NK-92 (cell line): Measurements from ENCODE around the gene ANTXR1.

Experiments
- DNase-seq: peaks from one replicate; lab custom pipeline; 2025; ENCODE audit not compliant: unreplicated experiment; lab: John Stamatoyannopoulos, UW

Gene ANTXR1

DNA sequence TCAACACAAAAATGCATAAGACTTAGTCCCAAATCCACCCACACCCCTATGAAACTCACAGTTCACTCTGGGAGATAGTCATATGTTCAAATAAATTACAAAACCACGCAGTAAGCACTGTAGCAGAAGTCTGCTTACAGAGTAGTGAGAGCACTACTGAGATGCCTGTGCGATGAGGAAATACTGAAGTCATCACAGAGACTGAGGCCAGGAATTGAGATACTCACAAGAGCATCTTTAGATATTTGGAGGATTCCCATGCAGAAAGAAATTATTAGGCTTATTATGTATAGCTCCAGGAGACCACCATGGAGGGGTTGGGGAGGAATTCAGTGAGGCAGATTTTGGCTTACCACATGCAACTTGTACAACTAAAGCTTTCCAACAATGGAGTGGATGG is 82.3 kb downstream of the ANTXR1 start:
- no peak for DNase-seq

DNA sequence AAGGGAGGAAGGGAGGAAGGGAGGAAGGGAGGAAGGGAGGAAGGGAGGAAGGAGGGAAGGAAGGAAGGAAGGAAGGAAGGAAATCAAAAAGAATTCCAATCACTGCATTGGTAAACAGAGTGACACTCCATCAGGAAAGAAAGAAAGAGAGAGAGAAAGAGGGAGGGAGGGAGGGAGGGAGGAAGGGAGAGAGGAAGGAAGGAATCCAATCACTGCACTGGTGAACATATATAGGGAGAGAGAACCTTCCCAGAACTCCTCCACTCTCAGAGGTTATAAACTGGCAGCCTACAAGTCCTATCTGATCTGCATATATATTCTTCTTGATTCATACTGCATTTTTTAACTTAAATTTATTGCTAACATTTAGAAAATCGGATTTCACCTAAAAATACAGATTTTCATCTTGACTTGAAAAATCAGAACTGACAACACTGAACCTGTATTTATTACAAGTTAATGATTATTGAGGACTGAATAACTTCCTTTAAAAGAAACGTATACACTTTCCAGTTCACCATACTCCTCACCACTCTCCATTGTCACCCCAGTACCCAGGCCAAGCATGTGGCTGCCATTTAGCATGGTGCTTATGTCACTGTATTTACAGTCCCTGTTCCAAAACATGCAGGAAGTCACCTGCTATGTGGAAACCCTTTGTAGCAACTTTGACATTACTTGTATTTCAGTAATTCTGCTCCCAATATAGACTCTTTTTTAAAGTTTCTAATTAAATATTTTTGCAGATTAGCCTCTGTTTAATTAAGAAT is 83.5 kb downstream of the ANTXR1 start:
- DNase-seq, result no peak

DNA sequence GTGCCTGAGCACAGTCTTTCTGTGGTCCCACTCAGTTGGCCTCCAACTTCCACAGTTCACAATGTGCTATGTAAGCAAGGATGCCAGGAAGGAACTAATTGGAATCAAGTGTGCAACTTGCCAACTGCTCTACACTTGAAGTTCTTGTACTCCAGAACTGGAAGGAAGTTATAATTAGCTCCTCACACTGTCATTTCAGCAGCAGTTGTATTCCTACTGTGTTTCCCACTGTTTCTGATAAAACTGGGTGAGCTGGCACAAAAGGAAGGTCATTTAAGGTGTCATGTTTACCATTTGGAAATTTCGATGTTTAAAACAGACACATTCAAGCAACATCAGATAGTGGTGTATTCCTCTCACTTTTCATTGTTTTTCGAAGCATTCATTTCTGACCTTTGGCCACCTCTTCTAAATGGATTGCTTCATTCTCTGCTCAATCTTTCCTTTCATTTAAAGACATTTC is 84.2 kb downstream of the ANTXR1 start:
- no peak for DNase-seq

DNA sequence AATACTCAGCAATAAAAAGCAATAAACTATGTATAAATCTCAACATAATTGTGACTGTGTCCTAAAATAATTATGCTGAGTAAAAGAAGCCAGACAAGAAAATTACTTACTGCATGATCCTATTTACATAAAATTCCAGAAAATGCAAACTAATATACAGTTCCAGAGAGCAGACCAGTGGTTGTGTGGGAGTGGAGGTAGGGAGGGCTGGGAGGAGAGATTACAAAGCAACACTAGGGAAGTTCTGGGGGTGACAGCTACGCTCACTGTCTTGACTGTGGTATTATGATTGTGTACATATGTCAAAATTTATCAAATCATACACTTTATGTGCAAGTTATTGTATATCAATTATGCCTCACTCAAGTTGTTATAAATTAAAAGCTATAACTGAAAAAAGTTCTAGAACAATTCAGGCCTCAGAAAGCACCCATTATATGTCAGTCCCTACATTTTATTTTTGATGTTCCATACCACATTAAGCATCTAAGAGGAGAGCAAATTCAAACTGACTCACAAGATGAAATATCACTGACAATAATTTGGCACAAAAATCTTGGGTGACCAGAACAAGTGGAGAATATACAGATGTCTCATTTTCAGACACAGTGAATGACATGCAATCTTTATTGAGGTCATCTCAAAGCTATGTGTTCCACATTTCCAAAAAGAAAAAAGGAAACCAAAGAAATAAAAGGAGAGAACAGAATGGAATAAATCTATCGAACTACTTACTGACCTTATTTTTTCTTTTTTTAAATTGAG is 85.1 kb downstream of the ANTXR1 start:
- no peak for DNase-seq

DNA sequence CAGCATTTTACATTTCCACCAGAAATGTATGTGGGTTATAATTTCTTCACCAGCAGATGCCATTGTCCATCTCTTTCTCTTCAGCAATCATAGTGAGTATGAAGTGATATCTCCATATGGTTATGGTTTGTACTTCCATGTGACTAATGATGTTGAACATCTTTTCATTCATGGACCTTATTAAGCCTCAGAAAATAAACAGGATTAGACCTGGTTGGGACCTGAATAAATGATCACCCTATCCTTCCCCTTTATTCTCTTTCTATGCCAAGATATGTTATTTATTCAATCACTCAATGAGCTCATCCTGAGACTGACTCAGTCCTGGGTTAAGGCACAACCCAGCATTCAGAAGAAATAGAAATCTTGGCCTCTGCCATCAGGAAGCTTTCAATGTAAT is 86.6 kb downstream of the ANTXR1 start:
- DNase-seq, result no peak

DNA sequence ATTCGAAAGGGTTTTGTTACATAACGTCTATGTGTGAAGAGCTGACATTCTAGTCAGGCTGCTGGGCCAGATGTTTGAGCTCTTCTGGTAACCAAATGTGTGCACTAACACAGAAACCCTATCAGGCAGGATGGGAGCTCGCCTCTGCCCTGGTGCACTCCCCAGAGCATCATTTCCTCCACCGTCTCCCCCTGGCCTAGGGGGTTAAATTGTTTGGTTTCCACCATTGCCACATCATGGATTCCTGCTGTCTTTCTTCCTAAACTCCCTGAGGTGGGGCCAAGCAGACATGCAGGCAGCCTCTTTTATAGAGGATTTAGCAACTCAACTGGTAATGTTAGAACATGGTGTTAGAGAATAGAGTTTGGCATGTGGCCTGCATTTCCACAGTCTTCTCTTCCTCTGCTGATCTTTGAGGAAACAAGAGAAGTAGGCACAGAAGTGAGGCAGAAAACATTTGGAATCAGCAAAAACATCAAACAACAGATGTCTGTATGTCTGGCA is 87.3 kb downstream of the ANTXR1 start:
- no peak for DNase-seq

DNA sequence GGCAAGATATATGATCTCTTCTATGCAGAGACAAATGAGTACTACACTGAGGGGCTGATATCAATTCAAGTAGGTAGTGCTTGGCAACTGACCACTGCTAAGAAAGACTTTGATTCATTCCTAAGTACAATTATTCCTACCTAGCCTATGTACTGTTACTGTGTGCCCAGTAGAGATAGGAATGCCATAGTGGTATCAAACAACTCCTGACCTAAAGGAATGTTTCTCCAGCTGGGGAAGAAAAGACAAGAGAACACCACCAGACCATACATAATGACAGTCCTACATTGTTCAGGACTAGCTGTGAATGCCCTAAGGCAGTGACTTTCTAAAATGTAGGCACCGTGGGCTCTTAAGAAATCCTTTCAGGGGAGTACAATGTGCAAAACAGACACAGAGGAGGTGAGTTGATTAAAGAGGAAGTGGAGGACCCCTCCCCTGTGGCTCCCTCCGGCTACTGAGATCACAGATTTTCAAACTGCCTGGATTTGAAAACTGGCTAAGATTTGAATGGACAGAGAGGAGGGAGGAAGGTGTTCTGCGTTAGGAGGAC is 89.1 kb downstream of the ANTXR1 start:
- DNase-seq, result no peak

DNA sequence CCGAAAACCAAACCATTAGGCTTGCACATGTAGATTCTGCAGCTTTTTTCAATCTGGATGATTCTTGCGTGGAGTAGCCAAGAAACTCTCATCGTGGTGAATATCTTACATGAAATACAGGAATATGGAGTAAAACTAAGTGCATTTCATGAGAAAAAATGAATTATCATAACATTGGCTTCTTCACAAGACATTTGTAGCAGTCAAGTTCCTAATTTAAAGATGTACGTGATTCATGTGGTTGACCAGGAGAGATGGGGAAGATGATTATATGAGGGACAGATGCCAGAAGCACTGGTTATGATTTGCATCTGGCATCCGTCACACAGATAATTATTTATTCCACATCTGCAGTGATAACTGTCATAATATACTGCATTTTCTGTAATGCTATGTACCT is 90.4 kb downstream of the ANTXR1 start:
- DNase-seq, result no peak

DNA sequence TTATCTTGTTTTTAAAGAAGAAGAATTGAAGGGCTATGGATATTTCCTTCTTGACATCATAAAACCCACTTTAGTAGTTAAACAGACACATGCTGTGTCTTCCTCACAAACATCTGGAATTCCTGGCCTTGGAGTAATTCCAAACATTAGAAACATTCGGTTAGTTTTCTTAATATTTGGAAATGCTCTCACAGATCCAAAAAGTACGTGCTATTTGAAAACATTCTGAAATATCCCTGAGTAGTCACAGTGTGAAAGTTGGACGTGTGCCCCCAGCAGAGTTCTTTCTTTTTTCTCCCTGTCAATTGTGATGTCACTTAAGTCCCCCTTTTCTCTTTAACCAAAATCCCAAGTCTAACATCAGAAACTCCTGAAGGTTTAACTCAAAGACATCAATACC is 91.3 kb downstream of the ANTXR1 start:
- DNase-seq, result no peak

DNA sequence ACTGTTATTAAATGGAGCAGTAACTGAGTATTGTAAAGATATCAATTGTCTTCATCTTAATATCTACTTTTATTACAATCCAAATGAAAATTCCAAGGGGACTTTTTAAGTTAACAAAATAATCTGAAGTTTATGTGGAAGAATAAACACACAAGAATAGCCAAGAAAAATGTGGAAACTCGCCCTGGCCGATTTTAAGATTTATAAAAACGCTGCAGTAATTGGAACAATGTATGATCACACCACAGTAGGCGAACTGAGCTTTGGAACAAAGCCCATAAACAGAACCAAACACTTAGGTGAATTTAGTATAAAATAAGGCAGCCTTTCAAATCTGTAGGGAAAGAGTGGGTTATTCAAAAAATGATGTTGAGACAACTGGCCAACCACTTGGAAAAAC is 96.3 kb downstream of the ANTXR1 start:
- DNase-seq, result no peak

DNA sequence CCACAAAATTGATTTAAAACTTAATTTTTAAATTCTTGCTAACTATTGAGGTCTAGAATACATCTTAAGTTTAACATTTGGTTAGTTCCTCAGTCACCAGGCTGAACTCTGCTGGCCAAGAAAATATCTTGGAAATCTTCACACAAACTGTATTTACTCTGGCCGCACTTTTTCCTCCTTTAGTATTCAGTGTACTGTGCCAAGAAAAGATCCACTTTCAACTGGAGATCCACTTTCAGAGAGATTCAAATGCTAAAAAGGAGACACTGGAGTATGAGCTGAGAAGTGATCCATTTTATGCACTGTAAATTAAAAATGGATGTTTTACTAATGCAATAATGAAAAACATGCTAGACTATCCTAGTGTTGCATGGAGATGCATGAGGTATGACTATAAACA is 98.1 kb downstream of the ANTXR1 start:
- no peak for DNase-seq

DNA sequence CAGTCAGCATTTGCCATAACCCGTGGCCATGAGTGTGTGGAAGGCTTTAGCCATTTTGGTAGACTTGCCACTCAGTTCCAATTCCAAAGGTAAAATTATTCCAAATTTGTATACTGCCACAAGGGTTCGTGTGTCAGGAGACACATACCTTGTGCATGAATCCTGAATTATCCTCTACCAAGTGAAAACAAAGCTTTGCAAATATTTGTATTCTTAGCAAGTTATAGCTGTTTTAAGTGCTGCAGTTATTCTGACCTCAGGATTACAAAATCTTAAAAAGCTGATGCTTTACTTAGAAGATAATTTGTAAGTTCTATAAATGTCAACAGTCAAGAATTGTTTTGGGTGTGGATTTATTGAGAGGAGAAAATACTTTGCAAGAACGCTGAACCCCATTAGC is 100.6 kb downstream of the ANTXR1 start:
- DNase-seq, result no peak

DNA sequence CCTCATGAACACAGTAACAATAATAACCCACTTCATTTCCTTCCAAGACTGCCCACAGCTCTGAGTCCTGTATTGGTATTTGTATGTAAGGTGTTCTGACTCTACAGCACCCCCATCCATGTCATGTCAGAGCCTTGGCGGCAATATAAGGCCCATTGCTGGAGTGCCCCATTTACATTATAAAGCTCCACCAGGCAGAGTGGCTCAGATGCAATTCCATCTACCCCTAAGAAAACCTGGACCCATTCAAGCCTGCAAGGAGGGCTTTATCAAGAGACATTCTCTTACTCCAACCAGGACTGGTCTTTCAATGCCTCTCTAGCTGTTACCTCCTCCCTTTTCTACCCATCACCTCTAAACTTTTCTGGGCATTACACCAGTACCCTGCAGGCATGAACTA is 101.6 kb downstream of the ANTXR1 start:
- DNase-seq, result no peak

DNA sequence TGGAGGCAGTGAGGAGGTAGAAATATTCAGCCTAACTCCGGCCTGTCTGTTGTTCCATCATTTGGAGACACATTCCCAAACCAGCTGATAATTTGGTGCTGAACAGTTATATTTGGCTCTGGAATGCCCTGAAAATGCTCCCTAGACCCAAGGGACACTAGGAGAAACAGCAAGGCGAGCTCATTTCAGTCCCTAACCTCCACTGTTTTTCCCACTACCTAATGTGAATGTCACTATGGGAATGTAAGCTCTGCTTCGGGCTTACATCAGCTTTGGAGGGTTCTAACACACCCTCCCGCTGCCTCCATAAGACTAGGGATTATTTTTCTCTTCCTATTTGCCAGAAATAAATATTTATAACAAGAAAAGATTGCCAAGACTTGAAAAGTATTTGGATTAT is 103.5 kb downstream of the ANTXR1 start:
- DNase-seq, result no peak

DNA sequence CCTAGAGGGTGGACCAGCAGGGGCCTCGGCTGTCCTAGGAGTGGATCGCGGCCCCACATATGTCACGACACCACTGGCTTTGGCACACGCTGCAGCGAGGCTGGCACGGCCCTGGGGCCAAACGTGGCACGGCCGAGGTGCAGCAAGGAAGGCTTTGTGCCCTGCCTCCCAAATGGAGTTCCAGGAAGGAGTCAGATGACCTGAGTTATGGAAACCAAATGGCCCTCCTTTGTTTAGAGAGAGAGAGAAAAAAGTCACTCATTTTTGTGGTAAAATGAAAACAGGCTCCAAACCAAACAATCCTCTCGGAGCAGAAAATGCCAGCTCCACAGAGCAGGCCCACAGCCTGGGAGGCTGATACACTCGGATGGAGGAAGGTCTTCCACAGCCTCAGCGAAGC is 105.6 kb downstream of the ANTXR1 start:
- DNase-seq, result no peak

DNA sequence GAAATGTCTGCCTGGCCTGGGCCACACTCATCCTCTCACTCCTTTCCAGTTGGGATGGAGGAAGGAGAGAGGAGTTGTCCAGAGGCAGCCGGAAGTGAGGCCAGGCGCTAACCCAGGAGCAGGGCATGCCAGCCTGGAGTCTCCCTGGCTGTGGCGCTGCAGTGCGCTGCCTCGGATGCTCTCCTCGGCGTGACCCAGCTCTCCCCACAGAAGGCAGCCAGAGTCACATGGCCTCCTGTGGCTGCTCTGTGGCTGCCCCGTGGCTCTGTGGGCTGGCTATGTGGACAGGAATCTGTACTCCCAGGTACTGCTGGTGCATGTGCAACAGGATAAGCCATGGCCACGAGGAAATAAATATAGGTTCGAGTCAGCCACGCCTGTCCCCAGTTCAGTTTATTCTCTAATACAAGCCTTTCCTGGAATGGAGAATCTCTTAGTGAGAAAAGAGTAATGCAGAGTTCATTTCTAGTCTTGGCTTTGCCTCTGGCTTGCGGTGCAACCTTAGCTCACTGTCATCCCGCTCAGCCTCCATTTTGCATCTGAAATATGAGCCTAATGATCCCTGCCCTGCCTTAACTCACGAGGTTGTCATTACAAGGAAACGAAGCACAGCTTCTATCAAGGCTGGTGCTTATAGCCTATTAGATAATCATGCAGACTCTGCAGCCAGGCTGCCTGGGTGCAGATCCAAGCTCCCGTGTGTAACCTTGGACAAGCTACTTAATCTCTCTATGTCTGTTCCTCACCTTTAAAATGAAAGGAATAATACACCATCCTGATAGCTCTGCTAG is 106.3 kb downstream of the ANTXR1 start:
- DNase-seq, result no peak

DNA sequence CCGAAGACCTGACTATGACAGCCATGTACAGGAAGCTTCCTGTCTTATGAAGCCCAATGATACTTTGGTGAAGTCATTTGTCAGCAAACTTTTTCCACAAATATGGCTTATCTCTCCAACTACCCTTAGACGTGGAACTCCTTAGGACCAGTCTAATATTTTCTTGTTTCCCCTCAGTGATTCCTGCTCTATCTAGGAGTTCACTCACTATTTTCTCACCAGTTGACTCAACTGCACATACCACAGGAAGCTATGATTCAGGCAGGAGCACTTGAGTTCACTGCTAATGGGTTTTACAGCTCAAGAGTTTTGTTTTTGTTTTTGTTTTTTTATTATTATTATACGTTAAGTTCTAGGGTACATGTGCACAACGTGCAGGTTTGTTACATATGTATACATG is 109.3 kb downstream of the ANTXR1 start:
- DNase-seq, result no peak

DNA sequence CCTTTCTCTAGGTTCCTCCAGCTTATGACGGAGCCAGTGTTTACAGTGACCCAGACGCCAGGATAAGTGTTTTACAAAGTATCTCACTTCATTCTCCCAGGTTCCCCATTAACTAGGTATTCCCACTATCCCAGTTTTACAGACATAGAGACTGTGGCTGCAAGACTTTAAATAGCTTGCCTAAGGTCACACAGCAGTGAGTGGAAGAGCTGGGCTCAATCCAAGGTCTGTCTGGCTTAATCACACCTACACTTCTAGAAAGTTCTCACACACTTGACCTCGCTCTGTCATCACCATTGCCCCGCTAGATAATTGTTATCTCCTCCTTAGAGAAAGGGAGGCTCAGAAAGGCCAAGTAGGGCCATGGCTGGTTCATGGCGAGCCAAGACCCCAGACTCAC is 110.2 kb downstream of the ANTXR1 start:
- no peak for DNase-seq

DNA sequence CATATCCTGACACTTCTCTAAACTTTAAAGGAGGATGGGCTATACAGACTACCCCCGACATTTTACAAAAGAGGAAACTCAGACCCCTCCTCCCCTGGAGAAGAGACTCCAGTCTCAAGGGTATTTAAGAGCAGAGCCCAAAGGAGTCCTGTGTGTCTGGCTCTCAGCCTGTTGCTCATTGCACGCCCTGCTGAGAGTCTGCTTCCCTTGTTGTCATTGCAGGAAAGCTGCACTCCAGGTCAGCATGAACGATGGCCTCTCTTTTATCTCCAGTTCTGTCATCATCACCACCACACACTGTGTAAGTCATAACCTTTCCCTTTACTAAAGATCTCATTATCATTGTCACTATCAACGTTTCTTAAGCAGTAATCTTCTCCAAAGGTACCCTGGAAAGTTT is 111.4 kb downstream of the ANTXR1 start:
- no peak for DNase-seq

DNA sequence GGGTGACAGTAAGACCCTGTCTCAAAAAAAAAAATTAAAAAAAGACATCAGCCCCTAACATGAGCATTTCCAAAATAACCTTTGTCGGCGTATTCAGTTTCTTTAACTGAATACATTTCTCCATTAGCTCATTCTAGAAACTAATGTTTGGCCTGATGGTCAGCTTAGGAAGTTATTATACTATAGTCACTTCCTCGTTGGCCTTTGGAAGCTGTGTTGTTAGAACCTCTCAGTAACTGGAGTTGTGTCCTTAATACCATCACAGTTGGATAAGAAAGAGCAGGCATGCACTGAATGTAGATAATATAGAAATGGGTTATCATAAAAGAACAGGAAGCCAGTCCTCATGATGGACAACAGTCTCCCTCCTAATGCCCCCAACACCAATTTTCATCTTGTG is 112.8 kb downstream of the ANTXR1 start:
- no peak for DNase-seq

DNA sequence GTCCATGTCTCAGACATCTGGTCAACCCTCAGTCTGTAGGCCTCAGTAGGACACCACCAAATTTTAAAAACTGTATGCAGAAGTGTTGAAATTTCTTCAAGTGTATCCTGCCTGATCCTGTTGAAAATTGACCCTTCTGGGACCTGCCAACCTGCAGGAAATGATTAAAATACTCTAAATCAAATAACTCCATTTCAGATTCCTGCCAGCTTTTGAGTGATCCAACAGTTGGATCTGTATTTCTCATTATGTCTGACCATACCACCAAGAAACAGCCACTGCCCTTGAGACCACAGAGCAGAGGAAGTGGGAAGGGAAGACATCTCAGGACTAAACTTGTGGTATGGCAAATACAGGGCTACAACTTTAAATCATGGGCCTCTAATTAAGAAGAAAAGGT is 113.4 kb downstream of the ANTXR1 start:
- DNase-seq, result no peak
